Measurements from ENCODE around the gene PRLR. TPM values are rescaled to one million over a fixed set of nuclear protein-coding genes. Genes with fewer than 3 reads are reported as not detected.

Gene PRLR
- total RNA-seq, 2 experiments from 2014 or later, result 0.14 TPM; not detected in 1

DNA sequence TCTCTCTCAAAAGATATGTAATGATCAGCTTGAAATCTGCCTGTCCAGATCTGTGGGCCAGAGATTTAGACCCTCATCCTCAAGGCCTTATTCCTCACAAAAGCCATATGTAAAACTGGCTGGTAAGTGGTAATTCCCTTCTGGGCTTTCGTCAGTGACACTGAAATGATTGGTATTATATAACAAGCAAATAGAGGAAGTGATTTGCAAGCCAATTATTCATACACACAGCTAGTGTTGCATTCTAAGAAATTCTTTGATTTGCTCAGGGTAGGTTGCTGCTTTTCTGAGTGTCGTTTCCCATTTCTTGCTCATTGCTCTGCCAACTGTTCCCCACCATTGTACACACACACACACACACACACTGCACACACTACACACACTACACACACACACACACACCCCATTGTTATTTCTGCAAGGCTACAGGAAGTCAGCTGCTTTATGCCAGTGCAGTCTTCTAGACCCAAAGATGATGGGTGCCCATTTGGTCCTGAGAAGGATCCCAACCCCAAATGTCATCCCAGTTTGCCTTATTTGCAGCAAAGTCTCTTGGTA lies 76.8 kb downstream of the PRLR start:
- no peak for ATAC-seq
- Mint-ChIP-seq H3K27ac (no peak overlapping the region), H3K4me1 (no peaks in the 10 kb centered on the region), H3K27me3 (peaks cover 12% of the 10 kb centered on the region), H3K4me3 (no peak overlapping the region), H3K9me3 (ENCODE audit: low read depth) (no peaks in the 10 kb centered on the region), H3K36me3 (no peaks in the 10 kb centered on the region)
- no peak for DNase-seq
- CTCF ChIA-PET, result no interaction called here

DNA sequence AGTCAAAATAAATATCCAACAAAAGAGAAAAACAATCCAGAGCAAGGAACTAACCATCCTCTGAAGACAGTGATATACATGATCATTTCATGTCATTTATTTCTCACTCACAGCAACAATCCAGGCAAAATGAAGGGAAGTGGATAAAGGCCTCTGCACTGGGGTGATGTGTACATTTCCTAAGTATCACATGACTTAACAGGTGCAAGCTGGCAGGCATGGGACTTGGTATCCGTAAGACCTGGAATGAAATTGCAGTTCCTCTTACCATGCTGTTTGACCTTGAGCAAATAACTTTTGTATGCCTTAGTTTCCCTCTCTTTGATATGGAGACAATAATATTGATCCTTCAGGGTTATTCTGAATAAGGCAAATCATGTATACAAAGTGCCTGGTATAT lies 77.6 kb downstream of the PRLR start:
- Mint-ChIP-seq H3K27me3 (peaks cover 14% of the 10 kb centered on the region), H3K4me1 (no peaks in the 10 kb centered on the region), H3K27ac (no peak overlapping the region), H3K36me3 (no peaks in the 10 kb centered on the region), H3K9me3 (ENCODE audit: low read depth) (no peaks in the 10 kb centered on the region), H3K4me3 (no peak overlapping the region)
- CTCF ChIA-PET, result no interaction called here
- DNase-seq, result no peak
- no peak for ATAC-seq

- no peaks in the 10 kb centered on the region for H3K36me3 Mint-ChIP-seq
- no peaks in the 10 kb centered on the region for H3K4me1 Mint-ChIP-seq
- H3K27me3 Mint-ChIP-seq, result peaks cover 16% of the 10 kb centered on the region
- H3K9me3 Mint-ChIP-seq (ENCODE audit: low read depth), result no peaks in the 10 kb centered on the region
- ATAC-seq (no peak), DNase-seq (no peak)
- CTCF ChIA-PET, result no interaction called here
- H3K27ac Mint-ChIP-seq, result no peak overlapping the region
- H3K4me3 Mint-ChIP-seq, result no peak overlapping the region
Measured at GRCh38 chr5:35151146-35151920, 79.0 kb downstream of the PRLR start.

GRCh38 chr5:35149041-35149440 lies 81.2 kb downstream of the PRLR start:
- Mint-ChIP-seq H3K27me3 (peaks cover 19% of the 10 kb centered on the region), H3K9me3 (ENCODE audit: low read depth) (no peaks in the 10 kb centered on the region), H3K27ac (no peak overlapping the region), H3K4me1 (no peaks in the 10 kb centered on the region), H3K4me3 (no peak overlapping the region), H3K36me3 (no peaks in the 10 kb centered on the region)
- DNase-seq (no peak), ATAC-seq (no peak)
- CTCF ChIA-PET, result no interaction called here

DNA sequence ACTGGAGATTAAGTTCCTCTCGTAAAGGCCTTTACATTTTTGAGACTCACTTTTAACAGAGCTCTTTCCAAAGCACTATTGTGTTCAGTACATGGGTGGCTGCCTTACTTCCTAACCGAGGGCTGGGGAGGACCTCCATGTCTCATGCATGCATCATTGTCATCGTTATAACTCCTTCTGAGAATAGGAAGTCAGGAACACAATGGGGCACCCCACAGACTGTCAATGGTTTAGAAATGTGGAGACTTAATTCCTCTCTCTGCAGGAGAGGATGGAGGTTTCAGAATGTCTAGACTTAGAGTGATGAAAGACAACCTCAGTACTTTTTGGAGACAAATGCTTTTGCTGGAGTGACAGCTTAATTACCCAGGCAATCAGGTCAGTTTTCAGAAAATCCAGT lies 83.9 kb downstream of the PRLR start:
- ATAC-seq (no peak), DNase-seq (no peak)
- Mint-ChIP-seq H3K9me3 (ENCODE audit: low read depth) (no peaks in the 10 kb centered on the region), H3K4me3 (no peak overlapping the region), H3K36me3 (no peaks in the 10 kb centered on the region), H3K27ac (no peak overlapping the region), H3K4me1 (no peaks in the 10 kb centered on the region), H3K27me3 (peaks cover 32% of the 10 kb centered on the region)
- CTCF ChIA-PET, result no interaction called here

DNA sequence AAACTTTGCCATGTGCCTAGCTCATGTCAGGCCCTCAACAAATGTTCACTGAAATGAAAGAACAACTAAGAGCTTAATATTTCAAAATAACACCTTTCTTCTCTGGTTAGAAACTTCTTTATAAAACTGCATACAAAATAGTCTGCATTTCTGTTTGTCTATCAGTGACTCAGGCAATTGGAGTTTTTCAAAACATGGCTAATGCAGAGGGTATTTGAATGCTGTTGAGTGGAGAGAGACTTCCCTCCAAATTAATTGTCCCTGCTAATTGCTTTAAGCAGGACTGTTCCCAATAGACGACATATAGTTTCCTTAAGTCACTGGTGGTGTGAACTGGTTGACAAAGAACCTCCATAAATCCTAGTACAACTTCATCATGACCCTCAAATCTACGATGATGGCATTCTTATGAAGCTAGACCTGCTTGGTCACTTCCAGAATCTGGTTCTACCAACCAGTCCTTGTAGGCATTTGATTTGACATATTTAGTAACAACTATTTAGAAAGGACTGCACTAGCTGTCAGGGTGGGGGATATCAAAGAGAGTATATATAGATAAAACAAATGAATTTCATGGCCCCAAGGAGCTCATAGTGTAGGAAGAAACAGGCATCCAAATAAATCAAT lies 84.5 kb downstream of the PRLR start:
- ATAC-seq (no peak), DNase-seq (no peak)
- no peak overlapping the region for H3K27ac Mint-ChIP-seq
- CTCF ChIA-PET, result no interaction called here
- no peak overlapping the region for H3K4me3 Mint-ChIP-seq
- H3K27me3 Mint-ChIP-seq, result peaks cover 32% of the 10 kb centered on the region
- H3K36me3 Mint-ChIP-seq, result no peaks in the 10 kb centered on the region
- H3K4me1 Mint-ChIP-seq, result no peaks in the 10 kb centered on the region
- no peaks in the 10 kb centered on the region for H3K9me3 Mint-ChIP-seq (ENCODE audit: low read depth)

DNA sequence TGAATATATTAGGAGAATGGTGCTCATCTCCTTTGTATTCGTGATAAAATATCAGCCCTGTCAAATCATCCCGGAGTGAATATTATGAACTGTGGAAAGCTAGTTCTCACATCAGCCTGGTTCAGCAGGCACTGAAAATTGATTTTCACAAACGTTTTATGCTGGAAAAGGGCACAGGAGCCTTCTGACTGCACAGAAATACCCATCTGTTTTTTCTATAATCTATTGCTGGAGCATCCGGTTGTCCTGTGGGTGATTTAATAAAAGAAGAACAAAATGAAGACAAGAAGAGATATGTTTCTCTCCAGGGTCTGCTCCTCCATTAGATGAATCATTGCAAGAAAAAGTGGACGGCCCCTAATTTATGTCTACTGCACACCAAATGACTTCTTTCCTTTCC lies 85.3 kb downstream of the PRLR start:
- no peak for ATAC-seq
- no peaks in the 10 kb centered on the region for H3K4me1 Mint-ChIP-seq

GRCh38 chr5:35143841-35144240 lies 86.4 kb downstream of the PRLR start:
- peaks cover 32% of the 10 kb centered on the region for H3K27me3 Mint-ChIP-seq
- no peaks in the 10 kb centered on the region for H3K4me1 Mint-ChIP-seq
- H3K4me3 Mint-ChIP-seq, result no peak overlapping the region
- H3K27ac Mint-ChIP-seq, result no peak overlapping the region
- no peak for DNase-seq
- ATAC-seq, result no peak
- CTCF ChIA-PET, result no interaction called here
- H3K9me3 Mint-ChIP-seq (ENCODE audit: low read depth), result no peaks in the 10 kb centered on the region
- no peaks in the 10 kb centered on the region for H3K36me3 Mint-ChIP-seq

More for the DNA sequence above, 85.3 kb downstream of the PRLR start:
- H3K9me3 Mint-ChIP-seq (ENCODE audit: low read depth), result no peaks in the 10 kb centered on the region
- H3K4me3 Mint-ChIP-seq, result no peak overlapping the region
- CTCF ChIA-PET, result no interaction called here
- H3K36me3 Mint-ChIP-seq, result no peaks in the 10 kb centered on the region
- no peak overlapping the region for H3K27ac Mint-ChIP-seq
- no peak for DNase-seq
- H3K27me3 Mint-ChIP-seq, result peaks cover 32% of the 10 kb centered on the region

GRCh38 chr5:35141739-35142138 lies 88.5 kb downstream of the PRLR start:
- ATAC-seq (no peak), DNase-seq (no peak)
- Mint-ChIP-seq H3K4me3 (no peak overlapping the region), H3K9me3 (ENCODE audit: low read depth) (no peaks in the 10 kb centered on the region), H3K36me3 (no peaks in the 10 kb centered on the region), H3K27ac (no peak overlapping the region), H3K27me3 (peaks cover 23% of the 10 kb centered on the region), H3K4me1 (no peaks in the 10 kb centered on the region)
- CTCF ChIA-PET, result no interaction called here

DNA sequence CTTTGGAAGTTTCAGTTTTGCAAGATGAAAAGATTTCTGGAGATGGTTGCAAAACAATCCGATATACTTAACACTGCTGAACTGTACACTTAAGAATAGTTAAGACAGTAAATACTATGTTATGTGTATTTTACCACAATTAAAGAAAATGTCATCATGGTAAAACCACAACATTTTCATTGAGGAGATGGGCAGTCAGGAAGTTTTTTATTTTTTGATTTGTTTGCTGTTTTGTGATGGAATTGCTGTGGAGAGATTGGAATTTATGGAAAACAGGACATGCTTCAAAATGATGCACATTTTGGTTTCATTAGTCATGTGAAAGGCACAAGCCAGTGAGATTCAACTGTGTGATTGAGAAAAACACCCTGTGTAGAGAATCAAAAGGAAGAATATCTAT lies 92.1 kb downstream of the PRLR start:
- peaks cover 17% of the 10 kb centered on the region for H3K27me3 Mint-ChIP-seq
- no peaks in the 10 kb centered on the region for H3K9me3 Mint-ChIP-seq (ENCODE audit: low read depth)
- H3K36me3 Mint-ChIP-seq, result no peaks in the 10 kb centered on the region
- no peak for DNase-seq
- H3K27ac Mint-ChIP-seq, result no peak overlapping the region
- no peak overlapping the region for H3K4me3 Mint-ChIP-seq
- CTCF ChIA-PET, result no interaction called here
- H3K4me1 Mint-ChIP-seq, result no peaks in the 10 kb centered on the region
- ATAC-seq, result no peak

GRCh38 chr5:35136386-35136785 lies 93.9 kb downstream of the PRLR start:
- H3K4me3 Mint-ChIP-seq, result no peak overlapping the region
- H3K9me3 Mint-ChIP-seq (ENCODE audit: low read depth), result no peaks in the 10 kb centered on the region
- no peaks in the 10 kb centered on the region for H3K36me3 Mint-ChIP-seq
- CTCF ChIA-PET, result no interaction called here
- DNase-seq (no peak), ATAC-seq (no peak)
- H3K4me1 Mint-ChIP-seq, result no peaks in the 10 kb centered on the region
- peaks cover 19% of the 10 kb centered on the region for H3K27me3 Mint-ChIP-seq
- no peak overlapping the region for H3K27ac Mint-ChIP-seq

GRCh38 chr5:35135239-35135700 lies 95.0 kb downstream of the PRLR start:
- Mint-ChIP-seq H3K9me3 (ENCODE audit: low read depth) (no peaks in the 10 kb centered on the region), H3K4me1 (peaks cover 4% of the 10 kb centered on the region), H3K27ac (no peak overlapping the region), H3K36me3 (no peaks in the 10 kb centered on the region), H3K4me3 (no peak overlapping the region), H3K27me3 (peaks cover 26% of the 10 kb centered on the region)
- DNase-seq, result no peak
- CTCF ChIA-PET, result no interaction called here
- ATAC-seq, result no peak

- CTCF ChIA-PET, result no interaction called here
- ATAC-seq (no peak), DNase-seq (no peak)
- peaks cover 34% of the 10 kb centered on the region for H3K27me3 Mint-ChIP-seq
- H3K36me3 Mint-ChIP-seq, result no peaks in the 10 kb centered on the region
- H3K4me1 Mint-ChIP-seq, result peaks cover 12% of the 10 kb centered on the region
- H3K4me3 Mint-ChIP-seq, result no peak overlapping the region
- no peak overlapping the region for H3K27ac Mint-ChIP-seq
- no peaks in the 10 kb centered on the region for H3K9me3 Mint-ChIP-seq (ENCODE audit: low read depth)
Measured at GRCh38 chr5:35134278-35135030, 95.8 kb downstream of the PRLR start.

DNA sequence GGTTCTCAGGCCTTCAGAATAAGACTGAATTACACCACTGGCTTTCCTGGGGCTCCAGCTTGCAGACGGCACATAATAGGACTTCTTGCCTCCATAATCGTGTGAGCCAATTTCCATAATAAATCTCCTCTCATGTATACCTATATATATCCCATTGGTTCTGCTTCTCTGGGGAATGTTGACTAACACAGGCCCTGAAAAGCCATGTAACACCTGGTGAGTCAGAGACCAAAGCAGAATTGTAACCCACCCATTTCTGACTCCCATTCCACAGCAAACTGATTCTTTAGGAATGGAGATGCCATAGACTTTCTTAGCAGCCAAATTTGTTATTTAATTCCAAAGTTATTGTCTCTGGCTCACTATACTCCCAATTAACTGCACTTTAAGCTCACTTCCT lies 97.1 kb downstream of the PRLR start:
- ATAC-seq (no peak), DNase-seq (no peak)
- H3K4me1 Mint-ChIP-seq, result peaks cover 19% of the 10 kb centered on the region
- no peaks in the 10 kb centered on the region for H3K9me3 Mint-ChIP-seq (ENCODE audit: low read depth)
- peaks cover 44% of the 10 kb centered on the region for H3K27me3 Mint-ChIP-seq
- H3K27ac Mint-ChIP-seq, result no peak overlapping the region
- H3K4me3 Mint-ChIP-seq, result no peak overlapping the region
- no peaks in the 10 kb centered on the region for H3K36me3 Mint-ChIP-seq
- CTCF ChIA-PET, result no interaction called here

All from activated CD8-positive, alpha-beta memory T cell treated with anti-CD3 and anti-CD28 coated beads, Interleukin-2, amount 10 ng/mL, durations not matched to agents 7 days and 5 days (primary cell).